Trophoblast cell (in vitro differentiated cells and primary cell): ENCODE data around the gene GPR149.

Source experiments
- DNase-seq, 2 donors: peaks; one replicate each; pipeline ENCODE4 v3.0.0-alpha.2; 2016
- H2AFZ ChIP-seq: 2 replicates; pipeline ENCODE4 v1.6.1; 2013; ENCODE audit warnings: low read length, moderate library complexity, mild to moderate bottlenecking; ENCODE audit not compliant: insufficient read depth, poor library complexity
- H2AK5ac ChIP-seq: 2 replicates; pipeline ENCODE4 v1.6.1; 2013; ENCODE audit warnings: mild to moderate bottlenecking, low read length
- H2BK120ac ChIP-seq: 2 replicates; pipeline ENCODE4 v1.6.1; 2013; ENCODE audit warnings: low read length, mild to moderate bottlenecking, moderate library complexity; ENCODE audit not compliant: insufficient read depth, poor library complexity
- H2BK12ac ChIP-seq: 2 replicates; pipeline ENCODE4 v1.6.1; 2013; ENCODE audit warnings: mild to moderate bottlenecking, low read length, moderate library complexity
- H2BK5ac ChIP-seq: 2 replicates; pipeline ENCODE4 v1.6.1; 2013; ENCODE audit warnings: low read length, low read depth, moderate library complexity, mild to moderate bottlenecking; ENCODE audit not compliant: poor library complexity
- H3K14ac ChIP-seq: 2 replicates; pipeline ENCODE4 v1.6.1; 2013; ENCODE audit warnings: mild to moderate bottlenecking, low read length
- H3K18ac ChIP-seq: 2 replicates; pipeline ENCODE4 v1.6.1; 2013; ENCODE audit warnings: mild to moderate bottlenecking, low read length
- H3K23ac ChIP-seq: 2 replicates; pipeline ENCODE4 v1.6.1; 2013; ENCODE audit warnings: low read length
- H3K27ac ChIP-seq: 2 replicates; pipeline ENCODE4 v1.5.1; 2013; ENCODE audit warnings: low read depth, mild to moderate bottlenecking, inconsistent platforms, low read length, moderate library complexity
- H3K27me3 ChIP-seq: 2 replicates; pipeline ENCODE4 v1.6.1; 2013; ENCODE audit warnings: inconsistent platforms, mild to moderate bottlenecking, low read length, moderate library complexity; ENCODE audit not compliant: insufficient read depth
- H3K36me3 ChIP-seq, 2 experiments: 1 replicate in 1 of 2; 2 replicates in 1 of 2; pipeline ENCODE4 v1.6.1; 2013; ENCODE audit warnings: low read length in 2 of 2, mild to moderate bottlenecking in 2 of 2, moderate library complexity in 1 of 2; ENCODE audit not compliant: insufficient read depth in 2 of 2, control insufficient read depth in 1 of 2
- H3K4ac ChIP-seq: 2 replicates; pipeline ENCODE4 v1.6.1; 2013; ENCODE audit warnings: low read depth, mild to moderate bottlenecking, low read length, moderate library complexity
- H3K4me1 ChIP-seq, 2 experiments: 1 replicate in 1 of 2; 2 replicates in 1 of 2; pipeline ENCODE4 v1.6.1; 2013; ENCODE audit warnings: low read length in 2 of 2, mild to moderate bottlenecking in 2 of 2, moderate library complexity in 1 of 2; ENCODE audit not compliant: insufficient read depth in 2 of 2, control insufficient read depth in 1 of 2
- H3K4me2 ChIP-seq: 2 replicates; pipeline ENCODE4 v1.6.1; 2013; ENCODE audit warnings: inconsistent platforms, mild to moderate bottlenecking, low read length, moderate library complexity
- H3K4me3 ChIP-seq: 2 replicates; pipeline ENCODE4 v1.5.1; 2013; ENCODE audit warnings: mild to moderate bottlenecking, low read depth, low read length, inconsistent platforms
- H3K79me1 ChIP-seq: one replicate; pipeline ENCODE4 v1.6.1; 2013; ENCODE audit warnings: low read length
- H3K79me2 ChIP-seq: 2 replicates; pipeline ENCODE4 v1.6.1; 2013; ENCODE audit warnings: low read length, mild to moderate bottlenecking; ENCODE audit not compliant: control insufficient read depth, insufficient read depth, poor library complexity
- H3K9ac ChIP-seq: 2 replicates; pipeline ENCODE4 v1.6.1; 2013; ENCODE audit warnings: mild to moderate bottlenecking, low read length
- H3K9me3 ChIP-seq: 2 replicates; pipeline ENCODE4 v1.6.1; 2013; ENCODE audit warnings: low read depth, mild to moderate bottlenecking, control low read depth, inconsistent platforms, low read length; ENCODE audit not compliant: insufficient read depth
- H4K12ac ChIP-seq: 2 replicates; pipeline ENCODE4 v1.6.1; 2013; ENCODE audit warnings: low read depth, mild to moderate bottlenecking, low read length, moderate library complexity
- H4K8ac ChIP-seq: 2 replicates; pipeline ENCODE4 v1.6.1; 2013; ENCODE audit warnings: low read depth, mild to moderate bottlenecking, low read length, moderate library complexity
- H4K91ac ChIP-seq: one replicate; pipeline ENCODE4 v1.6.1; 2013; ENCODE audit warnings: low read depth, mild to moderate bottlenecking, low read length, moderate library complexity
- WGBS: extraction: QIAGEN DNeasy Blood & Tissue Kit; methylation state at CpG from one replicate; pipeline ENCODE4 v1.1.7; 2013; ENCODE audit warnings: missing lambda C conversion rate; ENCODE audit not compliant: insufficient read length, insufficient coverage; ENCODE audit errors: extremely low coverage; 5-methylcytosine and 5-hydroxymethylcytosine counted together

GPR149 gene

GRCh38 chr3:154304116-154304786 lies 125.7 kb downstream of the GPR149 start:
- no peaks in the 10 kb centered on the region for H3K79me2 ChIP-seq
- no peak overlapping the region for H2AFZ ChIP-seq
- H3K4me2 ChIP-seq, result no peak overlapping the region
- no peak overlapping the region for H2BK120ac ChIP-seq
- no peaks in the 10 kb centered on the region for H3K9me3 ChIP-seq
- no peak overlapping the region for H2BK12ac ChIP-seq
- H3K27me3 ChIP-seq, result no peaks in the 10 kb centered on the region
- no peak overlapping the region for H3K23ac ChIP-seq
- no peak overlapping the region for H3K4ac ChIP-seq
- H3K4me3 ChIP-seq, result no peak overlapping the region
- peaks cover 14 to 20% of the 10 kb centered on the region in 2 experiments for H3K36me3 ChIP-seq
- H2BK5ac ChIP-seq, result no peak overlapping the region
- no peak overlapping the region for H2AK5ac ChIP-seq
- H3K9ac ChIP-seq, result no peak overlapping the region
- H3K18ac ChIP-seq, result no peak overlapping the region
- no peaks in the 10 kb centered on the region for H3K79me1 ChIP-seq
- no peak overlapping the region for H4K12ac ChIP-seq
- no peak overlapping the region for H3K27ac ChIP-seq
- no peak for DNase-seq
- no peaks in the 10 kb centered on the region for H3K4me1 ChIP-seq
- no peak overlapping the region for H3K14ac ChIP-seq
- H4K91ac ChIP-seq, result no peak overlapping the region
- H4K8ac ChIP-seq, result no peak overlapping the region

DNA sequence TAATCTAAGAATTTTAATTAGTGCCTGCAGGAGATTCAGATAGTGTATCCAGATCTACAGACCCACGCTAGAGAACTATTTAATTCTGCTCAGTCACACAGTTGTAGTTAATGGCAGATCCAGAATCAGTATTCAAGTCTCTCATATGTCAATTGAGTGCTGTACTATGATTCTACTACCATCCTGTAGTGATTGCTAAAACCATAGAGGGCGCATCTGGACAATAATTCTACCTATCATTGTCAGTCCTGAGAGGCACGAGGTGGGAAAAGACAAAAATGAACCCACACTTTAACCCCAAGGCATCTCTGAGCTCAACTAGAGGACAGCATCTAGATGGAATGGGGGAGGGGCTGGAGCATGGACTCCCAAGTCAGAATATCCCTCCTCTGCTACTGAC lies 128.4 kb downstream of the GPR149 start:
- H3K9me3 ChIP-seq, result no peaks in the 10 kb centered on the region
- no peak overlapping the region for H3K18ac ChIP-seq
- H3K14ac ChIP-seq, result no peak overlapping the region
- no peak overlapping the region for H3K9ac ChIP-seq
- no peak overlapping the region for H2BK5ac ChIP-seq
- H3K4me1 ChIP-seq, result no peaks in the 10 kb centered on the region
- no peak overlapping the region for H2BK12ac ChIP-seq
- no CpG with 5 or more reads among the region's 3 CpGs for WGBS
- H3K4ac ChIP-seq, result no peak overlapping the region
- peaks cover 18 to 23% of the 10 kb centered on the region in 2 experiments for H3K36me3 ChIP-seq
- H2BK120ac ChIP-seq, result no peak overlapping the region
- no peak overlapping the region for H4K12ac ChIP-seq
- H3K79me2 ChIP-seq, result no peaks in the 10 kb centered on the region
- no peak overlapping the region for H4K91ac ChIP-seq
- H3K4me2 ChIP-seq, result no peak overlapping the region
- H3K23ac ChIP-seq, result no peak overlapping the region
- no peak overlapping the region for H2AFZ ChIP-seq
- no peaks in the 10 kb centered on the region for H3K79me1 ChIP-seq
- no peak overlapping the region for H4K8ac ChIP-seq
- no peak overlapping the region for H3K27ac ChIP-seq
- no peaks in the 10 kb centered on the region for H3K27me3 ChIP-seq
- DNase-seq, result no peak
- no peak overlapping the region for H3K4me3 ChIP-seq
- H2AK5ac ChIP-seq, result no peak overlapping the region

DNA sequence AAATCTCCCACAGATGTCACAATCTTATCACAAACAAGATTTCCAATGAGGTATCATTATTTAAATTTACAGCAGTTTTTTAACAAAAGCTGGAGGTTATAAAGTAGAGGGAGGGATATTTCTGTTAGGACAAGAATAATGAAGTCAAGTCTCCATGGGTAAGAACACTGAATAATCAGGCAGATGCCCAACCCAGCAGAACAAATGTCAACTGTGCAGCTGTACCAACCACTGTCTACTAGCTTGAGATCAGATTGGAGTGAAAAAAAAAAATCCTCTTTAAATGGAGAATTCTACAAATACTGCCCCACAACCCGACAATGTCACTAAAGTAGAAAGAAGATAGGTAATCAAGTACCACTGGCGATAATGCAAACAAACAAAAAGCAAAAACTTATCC lies 136.0 kb downstream of the GPR149 start:
- Histone ChIP-seq H3K14ac (no peak overlapping the region), H3K36me3 (peaks cover 21 to 22% of the 10 kb centered on the region in 2 experiments), H3K4me3 (no peak overlapping the region), H3K23ac (no peak overlapping the region), H2BK5ac (no peak overlapping the region), H2BK12ac (no peak overlapping the region), H4K8ac (no peak overlapping the region), H4K12ac (no peak overlapping the region), H3K9ac (no peak overlapping the region), H3K79me1 (no peaks in the 10 kb centered on the region), H3K9me3 (no peaks in the 10 kb centered on the region), H3K4ac (no peak overlapping the region), H3K27ac (no peak overlapping the region), H3K18ac (no peak overlapping the region), H4K91ac (no peak overlapping the region), H3K79me2 (no peaks in the 10 kb centered on the region), H3K4me1 (no peaks in the 10 kb centered on the region), H3K4me2 (no peak overlapping the region), H2BK120ac (no peak overlapping the region), H2AFZ (no peak overlapping the region), H3K27me3 (no peaks in the 10 kb centered on the region), H2AK5ac (no peak overlapping the region)
- no CpG with 5 or more reads among the region's 2 CpGs for WGBS
- no peak for DNase-seq

- no peaks in the 10 kb centered on the region for H3K79me2 ChIP-seq
- no peak overlapping the region for H4K91ac ChIP-seq
- H3K27ac ChIP-seq, result no peak overlapping the region
- H3K36me3 ChIP-seq, result peaks cover 13 to 16% of the 10 kb centered on the region in 2 experiments
- no peak overlapping the region for H2BK5ac ChIP-seq
- H3K18ac ChIP-seq, result no peak overlapping the region
- H3K4me3 ChIP-seq, result no peak overlapping the region
- H4K8ac ChIP-seq, result no peak overlapping the region
- no peak overlapping the region for H3K14ac ChIP-seq
- no peak overlapping the region for H4K12ac ChIP-seq
- H3K4me1 ChIP-seq, result no peaks in the 10 kb centered on the region
- H3K9me3 ChIP-seq, result no peaks in the 10 kb centered on the region
- H3K23ac ChIP-seq, result no peak overlapping the region
- H3K79me1 ChIP-seq, result no peaks in the 10 kb centered on the region
- H2BK12ac ChIP-seq, result no peak overlapping the region
- no CpG with 5 or more reads among the region's 5 CpGs for WGBS
- no peaks in the 10 kb centered on the region for H3K27me3 ChIP-seq
- H2AFZ ChIP-seq, result no peak overlapping the region
- H3K4me2 ChIP-seq, result no peak overlapping the region
- no peak overlapping the region for H2BK120ac ChIP-seq
- DNase-seq, result no peak
- H3K9ac ChIP-seq, result no peak overlapping the region
- H2AK5ac ChIP-seq, result no peak overlapping the region
- no peak overlapping the region for H3K4ac ChIP-seq
Observed at GRCh38 chr3:154290187-154290586, 139.8 kb downstream of the GPR149 start.
